GM18520 (cell line): ENCODE data around the gene ERCC8.
A peak's percentile ranks its signal among the peaks of the same experiment; 100 is the strongest.
"Not testable (repeated sequence)": the region's sequence is repeated elsewhere in the genome, so short reads cannot be mapped to it uniquely, and the experiment has no call there.

ENCODE experiments used
- ATAC-seq: cut with Tn5 transposase; IDR thresholded peaks from one replicate; pipeline ENCODE4 v1.9.1; 2021; ENCODE audit not compliant: unreplicated experiment

Gene ERCC8

DNA sequence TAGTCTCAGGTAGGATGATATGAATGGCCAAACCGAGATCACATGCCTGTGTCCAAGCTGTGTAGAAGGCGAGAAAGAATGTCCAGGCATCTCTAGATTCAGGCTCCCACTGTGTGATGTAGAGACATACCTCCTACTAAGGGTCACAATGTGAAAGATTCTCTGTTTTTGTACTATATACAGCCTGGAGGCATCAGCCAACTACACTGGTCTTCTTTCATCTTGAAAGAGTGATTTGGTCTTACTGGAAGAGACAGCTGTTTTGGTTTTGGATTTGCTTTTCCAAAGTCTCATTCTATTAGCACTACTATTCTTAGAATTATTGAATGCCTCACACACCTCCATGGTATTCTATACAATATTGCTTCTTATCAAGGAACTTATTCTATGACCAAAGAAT lies 26.4 kb downstream of the ERCC8 start:
- ATAC-seq, result no peak

- no peak for ATAC-seq
Observed at GRCh38 chr5:60916646-60917045, 28.2 kb downstream of the ERCC8 start.

GRCh38 chr5:60903356-60903755 lies 41.5 kb downstream of the ERCC8 start:
- no peak for ATAC-seq

GRCh38 chr5:60896991-60897390 lies 47.9 kb downstream of the ERCC8 start:
- ATAC-seq, result no peak

DNA sequence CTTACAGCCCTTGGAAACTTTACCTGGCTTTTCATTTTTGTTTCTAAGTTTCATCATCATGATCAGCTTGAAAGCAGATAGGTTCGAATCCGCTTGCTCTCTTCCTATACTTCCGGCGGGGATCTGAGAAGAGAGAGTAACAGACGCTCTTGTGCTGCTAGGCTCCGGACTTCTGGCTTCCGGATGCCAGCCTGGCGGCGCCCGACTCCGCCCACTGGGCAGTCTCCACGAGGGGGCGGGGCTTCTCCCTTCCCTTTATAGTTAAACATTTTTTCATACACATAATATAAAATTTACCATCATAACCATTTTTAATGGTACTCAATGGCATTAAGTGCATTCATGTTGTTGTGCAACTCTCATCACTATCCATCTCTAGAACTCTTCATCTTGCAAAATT lies 51.3 kb downstream of the ERCC8 start:
- ATAC-seq, result no peak

DNA sequence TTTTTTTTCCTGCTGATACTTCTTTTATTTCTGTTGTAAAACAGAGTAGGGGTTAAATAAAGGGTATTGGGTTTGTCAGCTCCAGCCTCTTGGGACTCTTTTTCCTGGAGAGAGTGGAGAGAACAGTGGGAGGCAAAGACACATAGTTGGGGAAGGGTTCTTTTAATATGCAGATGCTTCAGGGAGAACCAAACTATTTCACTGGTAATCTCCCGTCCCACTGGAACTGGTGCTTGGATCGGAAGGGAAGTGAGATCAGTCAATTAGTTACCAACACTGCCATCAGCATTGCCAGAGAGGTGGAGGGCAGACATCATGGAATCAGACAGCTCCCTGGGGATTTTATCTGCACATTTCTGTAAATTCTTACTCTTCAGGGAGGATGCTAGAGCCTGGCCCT lies 53.2 kb downstream of the ERCC8 start:
- no peak for ATAC-seq

GRCh38 chr5:60888359-60889061 lies 56.4 kb downstream of the ERCC8 start:
- ATAC-seq, result peak; percentile 75

DNA sequence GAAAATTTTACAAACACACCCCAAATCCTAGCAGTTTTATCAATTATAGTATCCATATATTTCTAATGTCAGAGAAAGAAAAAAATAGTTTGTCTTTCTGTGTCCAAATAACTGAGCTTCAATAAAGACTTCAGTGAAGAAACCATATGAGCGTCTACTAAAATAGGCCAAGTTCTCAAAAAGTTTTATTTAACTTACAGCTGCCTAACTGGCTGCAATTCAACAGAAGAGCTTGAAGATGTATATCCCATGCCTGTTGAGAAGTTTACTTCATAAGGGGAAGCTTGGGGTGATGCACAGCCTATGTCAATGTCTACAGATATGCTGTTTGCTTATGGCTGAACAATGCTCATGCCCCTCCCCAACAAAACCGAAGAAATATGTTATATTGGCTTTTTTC lies 57.1 kb downstream of the ERCC8 start:
- ATAC-seq, result no peak

DNA sequence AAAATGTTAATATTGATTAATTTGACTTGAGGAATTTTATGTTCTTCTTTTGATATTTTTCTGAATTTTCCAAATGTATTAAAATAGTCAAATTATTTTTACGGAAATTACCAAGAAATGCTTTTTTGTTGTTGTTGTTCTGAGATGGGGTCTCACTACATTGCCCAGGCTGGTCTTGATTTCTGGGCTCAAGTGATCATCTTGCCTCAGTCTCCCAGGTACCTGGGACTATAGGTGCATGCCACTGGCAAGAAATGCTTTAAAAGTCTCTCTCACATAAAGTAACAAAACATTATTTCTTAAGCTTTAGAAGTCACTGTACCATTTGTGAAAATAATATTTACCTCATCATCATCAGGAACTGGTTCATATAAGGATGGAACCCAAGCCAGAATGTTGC lies 57.8 kb downstream of the ERCC8 start:
- no peak for ATAC-seq

DNA sequence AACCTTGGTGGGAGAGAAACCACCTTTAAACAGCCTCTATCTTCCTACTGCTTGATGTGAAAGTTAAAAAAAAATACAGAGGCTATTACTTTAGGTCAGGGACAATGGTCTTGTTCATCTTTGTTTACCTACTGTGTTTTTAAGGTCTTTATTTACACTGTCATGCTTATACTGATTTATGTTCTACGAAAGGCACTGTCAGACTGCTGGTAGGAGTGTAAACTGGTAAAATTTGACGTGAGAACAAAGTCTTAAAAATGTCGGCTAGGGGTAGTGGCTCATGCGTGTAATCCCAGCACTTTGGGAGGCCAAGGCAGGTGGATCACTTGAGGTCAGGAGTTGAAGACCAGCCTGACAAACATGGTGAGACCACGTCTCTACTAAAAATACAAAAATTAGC lies 58.7 kb downstream of the ERCC8 start:
- ATAC-seq, result no peak

DNA sequence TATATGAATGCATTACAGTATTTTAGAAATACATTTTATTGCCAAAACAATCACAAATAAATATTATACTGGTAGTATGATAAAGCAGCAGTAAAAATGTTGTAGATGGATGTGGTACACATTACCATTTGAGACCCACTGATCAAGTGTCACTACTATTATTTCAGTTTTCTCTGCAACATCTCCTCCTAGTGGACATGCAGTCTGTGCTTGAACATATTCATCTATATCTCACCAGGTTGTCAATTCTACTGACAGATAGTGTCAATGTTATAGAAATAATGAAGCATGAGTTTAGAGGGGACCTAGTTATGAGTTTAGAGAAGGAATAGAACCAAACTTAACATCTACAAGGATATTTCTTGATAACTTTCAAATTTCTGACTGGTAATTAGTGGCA lies 61.6 kb downstream of the ERCC8 start:
- no peak for ATAC-seq

GRCh38 chr5:60872892-60873291 lies 72.0 kb downstream of the ERCC8 start:
- ATAC-seq, result no peak

- no peak for ATAC-seq
Observed at GRCh38 chr5:60870857-60871256, 74.0 kb downstream of the ERCC8 start.

- ATAC-seq, result not testable (repeated sequence)
Observed at GRCh38 chr5:60860572-60860971, 84.3 kb downstream of the ERCC8 start.

- no peak for ATAC-seq
Observed at GRCh38 chr5:60856066-60856465, 88.8 kb downstream of the ERCC8 start.

- no peak for ATAC-seq
Observed at GRCh38 chr5:60852940-60853339, 91.9 kb downstream of the ERCC8 start.

DNA sequence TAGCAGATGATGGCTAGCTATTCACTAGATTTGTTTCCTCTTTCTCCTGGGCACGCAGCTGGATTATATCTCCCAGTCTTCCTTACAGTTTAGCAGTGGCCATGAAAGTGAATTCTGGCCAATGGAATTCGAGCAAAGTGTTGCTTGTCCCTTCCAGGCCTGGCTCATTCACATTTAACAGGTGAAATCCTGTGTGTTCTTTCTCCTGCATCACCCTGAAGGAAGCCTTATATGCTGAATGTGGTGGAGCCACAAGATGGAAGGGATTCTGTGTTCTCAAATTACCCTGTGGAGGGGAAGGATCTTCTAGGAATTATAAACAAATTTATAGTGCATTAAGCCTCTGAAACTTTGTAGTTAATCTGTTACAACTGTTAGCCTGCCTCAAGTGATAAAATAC lies 92.6 kb downstream of the ERCC8 start:
- no peak for ATAC-seq

- ATAC-seq, result no peak
Observed at GRCh38 chr5:60851626-60852025, 93.2 kb downstream of the ERCC8 start.

DNA sequence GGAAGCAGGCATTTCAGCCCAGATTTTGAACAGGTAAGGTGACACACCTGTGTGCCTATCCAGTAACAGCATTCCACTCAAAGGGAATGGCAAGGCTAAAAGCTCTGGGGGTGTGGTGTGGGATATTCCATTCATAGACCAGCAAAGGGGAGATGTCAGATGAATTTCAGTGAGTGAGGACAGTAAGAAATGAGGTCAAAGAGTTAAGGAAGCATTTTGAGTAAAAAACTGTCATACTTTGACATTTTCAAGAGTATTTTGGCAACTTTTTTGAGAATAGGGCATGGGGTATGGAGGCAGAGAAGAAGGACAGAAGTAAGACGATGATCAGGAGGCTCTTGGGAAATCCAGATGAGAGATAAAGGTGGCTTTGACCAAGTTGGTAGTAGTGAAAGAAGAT lies 98.6 kb downstream of the ERCC8 start:
- no peak for ATAC-seq

- ATAC-seq, result peak; percentile 81
Observed at GRCh38 chr5:60843936-60844905, 100.6 kb downstream of the ERCC8 start, which contains the start of gene ELOVL7. ELOVL7 (minus strand) TSS chr5:60844269; CDS start chr5:60787397, 56,872 bp downstream.

DNA sequence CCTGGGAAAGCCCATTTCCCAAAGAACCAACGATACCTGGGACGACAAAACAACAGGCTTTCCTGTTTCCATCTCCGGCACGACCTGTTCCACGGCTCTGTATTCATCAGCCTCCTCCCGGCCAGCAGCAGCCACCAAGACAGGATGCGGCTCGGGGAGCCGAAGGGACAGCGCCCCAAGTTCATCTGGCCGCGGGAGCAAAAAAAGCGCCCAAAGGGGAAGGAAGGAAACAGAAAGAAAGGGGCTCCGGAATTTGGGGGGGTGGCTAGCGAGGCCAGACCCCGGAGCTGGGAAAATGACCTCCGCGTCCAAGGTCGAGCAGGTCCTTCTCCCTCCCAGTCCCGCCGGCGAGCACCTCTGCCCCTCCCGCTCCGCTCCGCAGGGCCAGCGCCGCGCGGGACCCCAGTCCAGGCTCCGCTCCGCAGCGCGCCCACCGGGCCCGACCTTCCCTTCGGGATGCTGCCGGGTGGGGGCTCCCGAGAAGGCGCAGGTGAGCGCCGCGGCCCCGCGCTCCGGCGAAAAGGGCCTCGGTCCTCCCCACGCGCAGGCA lies 101.4 kb downstream of the ERCC8 start:
- no peak for ATAC-seq

- ATAC-seq, result no peak
Observed at GRCh38 chr5:60842871-60843385, 101.9 kb downstream of the ERCC8 start.
